Lower lobe of right lung (tissue), 2 donors: Measurements from ENCODE around the gene OTUD4. TPM values are rescaled to one million over a fixed set of nuclear protein-coding genes. Genes with fewer than 3 reads are reported as not detected.

ENCODE experiments used
- ATAC-seq, 2 donors: fragments of 200-7000 bp; cut with Tn5 transposase; one replicate each; pipeline ENCODE4 v1.9.1; 2020 to 2022; ENCODE audit warnings: mild to moderate bottlenecking in 2 of 2, moderate library complexity in 2 of 2
- DNase-seq: peaks from one replicate; pipeline ENCODE4 v3.0.0-alpha.2; 2020
- H3K27ac ChIP-seq: fragments of 200-600 bp; one replicate; pipeline ENCODE4 v1.8.0; 2022
- H3K27me3 ChIP-seq: fragments of 200-600 bp; one replicate; pipeline ENCODE4 v1.8.0; 2022; ENCODE audit warnings: low read depth
- H3K36me3 ChIP-seq: fragments of 200-600 bp; one replicate; pipeline ENCODE4 v1.8.0; 2022; ENCODE audit warnings: mild to moderate bottlenecking
- H3K4me1 ChIP-seq: fragments of 200-600 bp; one replicate; pipeline ENCODE4 v1.8.0; 2022
- H3K4me3 ChIP-seq: fragments of 200-600 bp; one replicate; pipeline ENCODE4 v1.8.0; 2022; ENCODE audit warnings: mild to moderate bottlenecking
- H3K9me3 ChIP-seq: fragments of 200-600 bp; one replicate; pipeline ENCODE4 v1.8.0; 2022
- intact Hi-C: fragments of 100-400 bp; cut with DNase I; formaldehyde crosslinking; loops from one replicate; pipeline ENCODE4 v1.11.0; 2022
- total RNA-seq: library from RNA; stranded (reverse); fragmentation: NEBNext Ultra II Directional; extraction: Animal tissue kit (Norgen Biotek cat#: 25700); gene quantifications from one replicate; pipeline ENCODE4 v1.2.1, GENCODE V29; 2021
- TF ChIP-seq, protein P1 (sequence below): fragments of 200-600 bp; IDR thresholded peaks from one replicate; pipeline ENCODE4 v1.8.0; 2022; ENCODE audit warnings: antibody characterized with exemption, mild to moderate bottlenecking
- donor health status: DM: no; HTN: yes; CAD: no; lungs with severe emphysema.

Gene OTUD4
- total RNA-seq, 1 donor from 2014 or later: 53.4 TPM

DNA sequence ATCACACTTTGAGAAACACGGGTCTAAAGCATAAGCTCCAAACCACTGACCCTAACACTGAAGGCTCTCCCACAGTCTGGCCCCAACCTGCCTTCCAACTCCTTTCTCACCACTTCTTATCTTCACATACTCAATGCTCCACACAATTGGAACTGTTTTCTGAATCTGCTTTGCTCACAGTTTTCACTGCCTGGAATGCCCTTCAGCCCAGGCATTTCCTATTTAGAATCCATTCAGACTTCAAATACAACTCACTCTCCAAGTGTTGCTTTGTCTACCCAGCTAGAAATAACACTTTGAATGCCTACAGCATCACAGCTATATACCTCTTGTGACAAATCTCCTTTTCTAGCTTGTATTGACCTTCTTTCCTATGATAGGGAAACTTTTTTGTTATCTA is 10.2 kb downstream of the OTUD4 start:
- DNase-seq (no peak), ATAC-seq (no peak)
- Histone ChIP-seq H3K9me3 (no peaks in the 10 kb centered on the region), H3K36me3 (peaks cover 59% of the 10 kb centered on the region), H3K4me1 (peaks cover 12% of the 10 kb centered on the region), H3K27me3 (no peaks in the 10 kb centered on the region), H3K4me3 (no peak overlapping the region), H3K27ac (no peak overlapping the region)
- TF ChIP-seq, protein P1, sequence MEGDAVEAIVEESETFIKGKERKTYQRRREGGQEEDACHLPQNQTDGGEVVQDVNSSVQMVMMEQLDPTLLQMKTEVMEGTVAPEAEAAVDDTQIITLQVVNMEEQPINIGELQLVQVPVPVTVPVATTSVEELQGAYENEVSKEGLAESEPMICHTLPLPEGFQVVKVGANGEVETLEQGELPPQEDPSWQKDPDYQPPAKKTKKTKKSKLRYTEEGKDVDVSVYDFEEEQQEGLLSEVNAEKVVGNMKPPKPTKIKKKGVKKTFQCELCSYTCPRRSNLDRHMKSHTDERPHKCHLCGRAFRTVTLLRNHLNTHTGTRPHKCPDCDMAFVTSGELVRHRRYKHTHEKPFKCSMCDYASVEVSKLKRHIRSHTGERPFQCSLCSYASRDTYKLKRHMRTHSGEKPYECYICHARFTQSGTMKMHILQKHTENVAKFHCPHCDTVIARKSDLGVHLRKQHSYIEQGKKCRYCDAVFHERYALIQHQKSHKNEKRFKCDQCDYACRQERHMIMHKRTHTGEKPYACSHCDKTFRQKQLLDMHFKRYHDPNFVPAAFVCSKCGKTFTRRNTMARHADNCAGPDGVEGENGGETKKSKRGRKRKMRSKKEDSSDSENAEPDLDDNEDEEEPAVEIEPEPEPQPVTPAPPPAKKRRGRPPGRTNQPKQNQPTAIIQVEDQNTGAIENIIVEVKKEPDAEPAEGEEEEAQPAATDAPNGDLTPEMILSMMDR: no peak
- intact Hi-C loops: no loop called here

DNA sequence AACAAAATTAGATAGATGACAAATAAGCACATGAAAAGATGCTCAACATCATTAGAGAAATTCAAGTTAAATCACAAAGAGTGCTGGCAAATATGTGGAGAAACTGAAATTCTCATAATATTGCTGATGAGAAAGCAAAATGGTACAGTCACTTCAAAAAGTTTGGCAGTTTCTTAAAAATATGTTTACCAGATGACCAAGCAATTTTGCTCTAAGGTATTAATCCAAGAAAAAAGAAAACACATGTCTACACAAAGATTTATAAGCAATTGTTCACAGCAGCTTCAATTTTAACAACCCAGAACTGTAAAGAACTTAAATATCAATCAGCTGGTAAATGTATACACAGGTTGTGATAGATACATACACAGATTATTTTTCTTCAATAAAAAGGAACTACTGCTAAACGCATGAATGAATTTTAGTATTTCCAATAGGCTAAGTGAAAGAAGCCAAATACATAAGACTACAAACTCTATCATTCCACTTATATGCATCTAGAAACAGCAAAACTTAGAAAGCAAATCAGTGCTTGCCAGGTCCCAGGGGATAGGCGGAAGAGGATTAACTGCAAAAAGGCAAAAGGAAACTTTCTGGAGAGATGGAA is 11.7 kb downstream of the OTUD4 start:
- Histone ChIP-seq H3K4me1 (peaks cover 10% of the 10 kb centered on the region), H3K4me3 (no peak overlapping the region), H3K27me3 (no peaks in the 10 kb centered on the region), H3K9me3 (no peaks in the 10 kb centered on the region), H3K27ac (no peak overlapping the region), H3K36me3 (peaks cover 67% of the 10 kb centered on the region)
- intact Hi-C loops: no loop called here
- DNase-seq (no peak), ATAC-seq (no peak)
- TF ChIP-seq, protein P1: no peak

DNA sequence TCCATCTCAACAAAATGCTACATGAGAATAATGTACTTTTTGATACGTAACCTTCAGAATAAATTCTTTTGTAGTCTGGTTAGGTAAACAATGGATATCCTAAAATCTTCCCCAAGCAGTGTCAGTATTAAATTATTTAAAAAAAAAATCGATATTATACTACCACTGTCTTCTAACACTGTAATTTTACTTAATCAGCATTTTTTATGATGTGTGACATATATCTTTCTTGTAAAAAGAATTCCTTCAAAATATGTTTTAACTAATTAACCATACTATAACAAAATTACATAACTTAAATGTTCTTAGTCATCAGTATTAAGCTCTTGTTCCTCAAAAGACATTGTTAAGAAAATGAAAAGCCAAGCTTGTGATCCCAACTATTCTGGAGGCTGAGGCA is 12.5 kb downstream of the OTUD4 start:
- ATAC-seq (no peak), DNase-seq (no peak)
- TF ChIP-seq, protein P1: no peak
- Histone ChIP-seq H3K27me3 (no peaks in the 10 kb centered on the region), H3K27ac (no peak overlapping the region), H3K36me3 (peaks cover 70% of the 10 kb centered on the region), H3K4me1 (peaks cover 10% of the 10 kb centered on the region), H3K9me3 (no peaks in the 10 kb centered on the region), H3K4me3 (no peak overlapping the region)
- intact Hi-C loops: no loop called here

DNA sequence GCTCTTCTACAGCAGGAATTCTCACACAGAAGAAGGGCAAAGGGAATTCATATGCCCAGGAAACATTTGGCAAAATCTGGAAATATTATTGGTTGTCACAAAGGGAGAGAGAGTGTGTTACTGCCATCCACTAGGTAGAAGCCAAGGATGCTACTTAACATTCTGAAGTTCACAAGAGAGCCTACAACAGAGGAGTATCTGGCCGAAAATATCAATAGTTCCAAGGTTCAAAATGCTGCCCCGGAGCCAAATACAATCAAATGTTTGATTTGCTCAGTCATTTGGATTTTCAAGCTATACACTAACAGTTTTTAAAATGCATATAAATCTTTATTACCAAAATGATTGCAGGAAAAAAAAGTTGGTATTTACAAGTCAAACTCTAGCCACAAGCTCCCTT is 18.8 kb downstream of the OTUD4 start:
- H3K36me3 ChIP-seq: peaks cover 92% of the 10 kb centered on the region
- DNase-seq: no peak
- H3K9me3 ChIP-seq: no peaks in the 10 kb centered on the region
- H3K27me3 ChIP-seq: no peaks in the 10 kb centered on the region
- intact Hi-C loops: no loop called here
- ATAC-seq: no peak
- no peak overlapping the region for H3K27ac ChIP-seq
- TF ChIP-seq, protein P1: no peak
- H3K4me1 ChIP-seq: no peaks in the 10 kb centered on the region
- no peak overlapping the region for H3K4me3 ChIP-seq

DNA sequence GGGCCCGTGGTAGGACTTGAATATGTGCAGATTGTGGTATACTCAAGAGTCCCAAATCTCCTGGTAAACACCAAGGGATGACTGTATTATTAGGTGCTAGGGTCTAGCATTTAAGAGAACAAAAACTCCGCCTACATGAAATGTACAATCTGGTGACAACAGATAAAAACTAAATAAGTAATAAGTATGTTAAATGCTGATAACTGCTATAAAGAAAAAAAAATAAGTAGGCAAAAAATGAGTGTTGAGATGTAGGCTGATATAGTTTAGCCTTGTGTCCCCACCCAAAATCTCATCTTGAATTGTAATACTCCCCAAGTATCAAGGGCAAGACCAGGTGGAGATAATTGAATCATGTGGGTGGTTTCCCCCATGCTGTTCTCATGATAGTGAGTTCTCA is 23.4 kb downstream of the OTUD4 start:
- peaks cover 99% of the 10 kb centered on the region for H3K36me3 ChIP-seq
- no peak overlapping the region for H3K27ac ChIP-seq
- H3K4me3 ChIP-seq: no peak overlapping the region
- no peak for ATAC-seq
- TF ChIP-seq, protein P1: no peak
- intact Hi-C loops: no loop called here
- DNase-seq: no peak
- no peaks in the 10 kb centered on the region for H3K9me3 ChIP-seq
- no peaks in the 10 kb centered on the region for H3K27me3 ChIP-seq
- H3K4me1 ChIP-seq: no peaks in the 10 kb centered on the region
